Upper lobe of left lung (tissue), 6 donors: Measurements from ENCODE around the gene ABHD12. TPM values are rescaled to one million over a fixed set of nuclear protein-coding genes. Genes with fewer than 3 reads are reported as not detected.

Experiments
- ATAC-seq, 2 donors: fragments of 200-7000 bp; cut with Tn5 transposase; one replicate each; pipeline ENCODE4 v1.9.1; 2022; ENCODE audit warnings: mild to moderate bottlenecking in 2 of 2, moderate library complexity in 2 of 2; ENCODE audit not compliant: low FRiP score in 2 of 2
- DNase-seq, 2 donors: peaks; one replicate each; pipeline ENCODE4 v3.0.0-alpha.2; 2019 to 2020
- H3K27ac ChIP-seq, 4 donors: fragments of 200-600 bp; sonication (generic); one replicate each; pipeline ENCODE4 v1.5.1; 2016 to 2019
- H3K27me3 ChIP-seq, 4 donors: fragments of 200-600 bp; sonication (generic); one replicate each; pipeline ENCODE4 v1.5.1; 2017 to 2019
- H3K36me3 ChIP-seq, 4 donors: fragments of 200-600 bp; sonication (generic); one replicate each; pipeline ENCODE4 v1.5.1; 2016 to 2019
- H3K4me1 ChIP-seq, 4 donors: fragments of 200-600 bp; sonication (generic); one replicate each; pipeline ENCODE4 v1.5.1; 2018 to 2019
- H3K4me3 ChIP-seq, 4 donors: fragments of 200-600 bp; sonication (generic); one replicate each; pipeline ENCODE4 v1.5.1; 2017 to 2019; ENCODE audit warnings: mild to moderate bottlenecking in 2 of 4, moderate library complexity in 1 of 4
- H3K9me3 ChIP-seq, 4 donors: fragments of 200-600 bp; sonication (generic); one replicate each; pipeline ENCODE4 v1.5.1; 2018 to 2019
- CTCF ChIP-seq, 6 experiments: fragments of 450-650 bp in 4 of 6; fragments of 200-600 bp in 2 of 6; sonication (generic) in 2 of 6; IDR thresholded peaks; one replicate each; pipeline ENCODE4 v1.5.1; 2016 to 2019; ENCODE audit warnings: antibody characterized with exemption in 6 of 6
- EP300 ChIP-seq, 4 donors: sonication (generic); formaldehyde crosslinking; IDR thresholded peaks; one replicate each; pipeline ENCODE4 v1.5.1; 2017; ENCODE audit warnings: antibody characterized with exemption in 4 of 4, control low read depth in 2 of 4
- POLR2A ChIP-seq, 4 donors: fragments of 450-650 bp; IDR thresholded peaks; one replicate each; pipeline ENCODE4 v1.5.1; 2016 to 2017; ENCODE audit warnings: antibody characterized with exemption in 4 of 4, mild to moderate bottlenecking in 2 of 4
- POLR2AphosphoS5 ChIP-seq, 2 donors: sonication (generic); formaldehyde crosslinking; IDR thresholded peaks; one replicate each; pipeline ENCODE4 v1.5.1; 2017; ENCODE audit warnings: antibody characterized with exemption in 2 of 2
- WGBS, 2 donors: methylation state at CpG; one replicate each; pipeline ENCODE4 v1.1.5; 2017 to 2018; 5-methylcytosine and 5-hydroxymethylcytosine counted together
- small RNA-seq, 4 donors: library from RNA; depleted of rRNA; stranded (forward); fragments of <200 nt; gene quantifications; one replicate each; pipeline ENCODE3, GENCODE V24; 2016
- total RNA-seq, 6 donors: library from RNA; depleted of rRNA in 4 of 6; stranded (reverse); fragments of >200 nt in 4 of 6; gene quantifications; one replicate each; pipeline versions ENCODE4 v1.1.0 to v1.2.1, GENCODE V29; 2016 to 2021
- donor health status: DM: no; HTN: no; CAD: no; lungs with moderate emphysema.
- donor health status: DM: no; HTN: yes; CAD: no; lungs with severe emphysema.

Gene ABHD12
- total RNA-seq, 6 donors from 2014 or later = 38.3 to 132 (median 74.5) TPM

- Histone ChIP-seq H3K27ac (no peak overlapping the region), H3K9me3 (no peaks in the 10 kb centered on the region), H3K4me3 (no peak overlapping the region), H3K36me3 (no peaks in the 10 kb centered on the region), H3K27me3 (no peaks in the 10 kb centered on the region), H3K4me1 (peaks cover 12 to 75% (median 35%) of the 10 kb centered on the region in 4 donors)
- DNase-seq (no peak), ATAC-seq (no peak)
- no peak for TF ChIP-seq EP300 (IDR thresholded peaks at IDR 0.05)
- TF ChIP-seq POLR2A (IDR thresholded peaks at IDR 0.05) = no peak
- no peak for TF ChIP-seq CTCF (IDR thresholded peaks at IDR 0.05)
- TF ChIP-seq POLR2AphosphoS5 (IDR thresholded peaks at IDR 0.05) = no peak
- WGBS, 2 donors = 82 to 95% methylated on average over 6 of the region's 6 CpGs
Measured at GRCh38 chr20:25252230-25252651, 138.4 kb downstream of the ABHD12 start.

GRCh38 chr20:25251558-25251957, 139.1 kb downstream of the ABHD12 start:
- DNase-seq (no peak), ATAC-seq (no peak)
- WGBS, 2 donors = 82 to 88% methylated on average over 4 of the region's 4 CpGs
- H3K4me1 ChIP-seq = peaks cover 17 to 75% (median 38%) of the 10 kb centered on the region in 4 donors
- H3K27ac ChIP-seq = no peak overlapping the region
- no peak overlapping the region for H3K4me3 ChIP-seq
- TF ChIP-seq EP300 (IDR thresholded peaks at IDR 0.05) (no peak), CTCF (IDR thresholded peaks at IDR 0.05) (no peak), POLR2A (IDR thresholded peaks at IDR 0.05) (no peak), POLR2AphosphoS5 (IDR thresholded peaks at IDR 0.05) (no peak)
- H3K9me3 ChIP-seq = no peaks in the 10 kb centered on the region
- H3K36me3 ChIP-seq = no peaks in the 10 kb centered on the region
- no peaks in the 10 kb centered on the region for H3K27me3 ChIP-seq

GRCh38 chr20:25251019-25251418, 139.6 kb downstream of the ABHD12 start:
- DNase-seq (no peak), ATAC-seq (no peak)
- Histone ChIP-seq H3K27me3 (no peaks in the 10 kb centered on the region), H3K4me3 (no peak overlapping the region), H3K27ac (no peak overlapping the region), H3K36me3 (no peaks in the 10 kb centered on the region), H3K4me1 (peaks cover 17 to 69% (median 37%) of the 10 kb centered on the region in 4 donors), H3K9me3 (no peaks in the 10 kb centered on the region)
- TF ChIP-seq POLR2A (IDR thresholded peaks at IDR 0.05) (no peak), EP300 (IDR thresholded peaks at IDR 0.05) (no peak), CTCF (IDR thresholded peaks at IDR 0.05) (no peak), POLR2AphosphoS5 (IDR thresholded peaks at IDR 0.05) (no peak)
- WGBS, 2 donors = 94 to 95% methylated on average over 9 of the region's 9 CpGs

DNA sequence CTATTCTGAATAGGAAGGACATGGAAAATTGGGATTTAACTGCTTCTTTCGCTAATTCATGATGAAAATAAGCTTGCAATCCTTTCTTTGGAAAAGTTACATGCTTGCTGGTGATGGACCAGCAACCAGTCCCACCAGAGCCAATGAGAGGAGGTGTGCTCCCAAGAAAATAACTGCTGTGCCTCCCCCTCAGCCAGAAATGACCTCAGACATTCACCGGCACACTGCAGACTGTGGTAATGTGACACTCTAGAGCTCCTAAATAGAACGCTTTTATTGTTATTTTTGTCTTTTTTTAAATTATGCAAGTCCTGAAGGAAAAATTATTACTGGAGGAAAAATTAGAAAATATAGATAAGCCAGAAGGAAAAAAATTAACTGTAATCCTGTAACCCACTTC, 140.1 kb downstream of the ABHD12 start:
- H3K9me3 ChIP-seq = no peaks in the 10 kb centered on the region
- WGBS, 2 donors = 91 to 93% methylated on average over 3 of the region's 3 CpGs
- H3K27me3 ChIP-seq = no peaks in the 10 kb centered on the region
- no peak for DNase-seq
- ATAC-seq = no peak
- no peaks in the 10 kb centered on the region for H3K36me3 ChIP-seq
- TF ChIP-seq POLR2A (IDR thresholded peaks at IDR 0.05) (no peak), POLR2AphosphoS5 (IDR thresholded peaks at IDR 0.05) (no peak), CTCF (IDR thresholded peaks at IDR 0.05) (no peak)
- H3K4me3 ChIP-seq = no peak overlapping the region
- peaks cover 13 to 64% (median 32%) of the 10 kb centered on the region in 4 donors for H3K4me1 ChIP-seq
- no peak overlapping the region for H3K27ac ChIP-seq

Small RNA genes lying within 50 kb of the gene (small RNA-seq; reads per million reads assigned to genes)
- 0 reads per million in 4 donors for gene AL121772.2

Other genes starting within 250 kb of the ABHD12 start
- 100 to 1,000 TPM in 2 of 6 donors, 10 to 100 TPM in 4; 53.7 to 170 (median 81.7) TPM for gene ENTPD6, start 195.1 kb downstream of the ABHD12 start, total RNA-seq
- gene PYGB, start 142.8 kb downstream of the ABHD12 start, total RNA-seq = 100 to 1,000 TPM in 3 of 6 donors, 10 to 100 TPM in 3; 59.4 to 128 (median 98.4) TPM
- 1 to 10 TPM in 2 of 6 donors, under 1 TPM in 4; under 0.01 to 1.8 (median 0.77) TPM for gene GINS1, start 16.8 kb upstream of the ABHD12 start, total RNA-seq
- gene NINL, start 194.7 kb upstream of the ABHD12 start, total RNA-seq = 10 to 100 TPM; 10.2 to 47.1 (median 20.3) TPM
- 1 to 10 TPM; 1.0 to 7.0 (median 4.7) TPM for gene NANP, start 233.2 kb upstream of the ABHD12 start, total RNA-seq